SW 1271 (cell line): ENCODE results near the gene MCM7.
"Not testable (repeated sequence)": the region's sequence is repeated elsewhere in the genome, so short reads cannot be mapped to it uniquely, and the experiment has no call there.

Source experiments
- DNase-seq, 2 experiments: peaks; one replicate each; lab custom pipeline; 2025; lab: John Stamatoyannopoulos, UW

MCM7 gene

GRCh38 chr7:100101016-100101862 lies at the start of gene MCM7, which contains the start of gene AP4M1:
Gene MCM7, minus strand, starts transcription at chr7:100101397. Its CDS starts 103 bp downstream, at chr7:100101294.
Gene AP4M1, plus strand, starts transcription at chr7:100101643. Its CDS starts 72 bp downstream, at chr7:100101715.
- peak; percentile 96 to 98 for DNase-seq

GRCh38 chr7:100148559-100149328 lies 47.5 kb upstream of the MCM7 start, which contains the start of gene LAMTOR4:
Gene LAMTOR4, plus strand, starts transcription at chr7:100148918. Its CDS starts 55 bp downstream, at chr7:100148973.
- DNase-seq: peak; percentile 98

- no peak for DNase-seq
These were observed 47.0 kb upstream of the MCM7 start for GRCh38 chr7:100148225-100148558.

GRCh38 chr7:100147278-100147677 lies 46.1 kb upstream of the MCM7 start:
- no peak for DNase-seq

GRCh38 chr7:100146350-100146749 lies 45.2 kb upstream of the MCM7 start:
- DNase-seq: not testable (repeated sequence)

- no peak for DNase-seq
These were observed 41.3 kb upstream of the MCM7 start for GRCh38 chr7:100142461-100142860.

GRCh38 chr7:100141555-100141949 lies 40.4 kb upstream of the MCM7 start:
- DNase-seq: no peak

GRCh38 chr7:100137851-100138760 lies 36.9 kb upstream of the MCM7 start:
- no peak for DNase-seq

GRCh38 chr7:100132697-100133151 lies 31.5 kb upstream of the MCM7 start:
- peak in 1 of 2 experiments; percentile 52 for DNase-seq

- DNase-seq: no peak
These were observed 30.9 kb upstream of the MCM7 start for GRCh38 chr7:100132126-100132525.

GRCh38 chr7:100130608-100131453 lies 29.6 kb upstream of the MCM7 start:
- peak in 1 of 2 experiments; percentile 36 for DNase-seq

GRCh38 chr7:100130220-100130607 lies 29.0 kb upstream of the MCM7 start:
- not testable (repeated sequence) for DNase-seq

- no peak for DNase-seq
These were observed 27.4 kb upstream of the MCM7 start for GRCh38 chr7:100128637-100128963.

GRCh38 chr7:100127866-100128636 lies 26.9 kb upstream of the MCM7 start:
- no peak for DNase-seq

GRCh38 chr7:100126931-100127865 lies 26.0 kb upstream of the MCM7 start, which contains the start of gene MBLAC1:
Gene MBLAC1, plus strand, starts transcription at chr7:100126967. Its CDS starts 429 bp downstream, at chr7:100127396.
- peak; percentile 78 to 89 for DNase-seq

- no peak for DNase-seq
These were observed 25.2 kb upstream of the MCM7 start for GRCh38 chr7:100126239-100126930.

- DNase-seq: no peak
These were observed 23.4 kb upstream of the MCM7 start for GRCh38 chr7:100124301-100125230.
